ENCODE results near the gene ILF3.

DNA sequence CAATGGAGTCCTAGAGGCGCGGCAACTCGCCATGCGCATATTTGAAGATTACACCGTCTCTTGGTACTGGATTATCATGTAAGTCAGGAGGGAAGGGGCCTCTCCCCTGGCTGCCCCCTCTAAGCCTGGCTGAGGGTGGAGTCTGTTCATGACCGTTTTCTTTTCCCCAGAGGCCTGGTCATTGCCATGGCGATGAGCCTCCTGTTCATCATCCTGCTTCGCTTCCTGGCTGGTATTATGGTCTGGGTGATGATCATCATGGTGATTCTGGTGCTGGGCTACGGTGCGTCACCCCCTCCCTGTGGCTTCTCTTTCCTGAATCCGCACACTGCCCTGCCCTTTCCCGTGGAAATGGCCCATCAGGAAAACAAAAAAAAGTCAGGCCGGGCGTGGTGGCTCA is 22.3 kb upstream of the ILF3 start:
- TF ChIP-seq RAD21 (IDR thresholded peaks at IDR 0.05; ENCODE audit: low read depth), result no peak
- no peak for TF ChIP-seq YY1 (IDR thresholded peaks at IDR 0.05; ENCODE audit: low read depth)
- TF ChIP-seq EP300 (IDR thresholded peaks at IDR 0.05; ENCODE audit: borderline replicate concordance), result no peak
- no peak for TF ChIP-seq CEBPB (IDR thresholded peaks at IDR 0.05)
- TF ChIP-seq, protein P1, sequence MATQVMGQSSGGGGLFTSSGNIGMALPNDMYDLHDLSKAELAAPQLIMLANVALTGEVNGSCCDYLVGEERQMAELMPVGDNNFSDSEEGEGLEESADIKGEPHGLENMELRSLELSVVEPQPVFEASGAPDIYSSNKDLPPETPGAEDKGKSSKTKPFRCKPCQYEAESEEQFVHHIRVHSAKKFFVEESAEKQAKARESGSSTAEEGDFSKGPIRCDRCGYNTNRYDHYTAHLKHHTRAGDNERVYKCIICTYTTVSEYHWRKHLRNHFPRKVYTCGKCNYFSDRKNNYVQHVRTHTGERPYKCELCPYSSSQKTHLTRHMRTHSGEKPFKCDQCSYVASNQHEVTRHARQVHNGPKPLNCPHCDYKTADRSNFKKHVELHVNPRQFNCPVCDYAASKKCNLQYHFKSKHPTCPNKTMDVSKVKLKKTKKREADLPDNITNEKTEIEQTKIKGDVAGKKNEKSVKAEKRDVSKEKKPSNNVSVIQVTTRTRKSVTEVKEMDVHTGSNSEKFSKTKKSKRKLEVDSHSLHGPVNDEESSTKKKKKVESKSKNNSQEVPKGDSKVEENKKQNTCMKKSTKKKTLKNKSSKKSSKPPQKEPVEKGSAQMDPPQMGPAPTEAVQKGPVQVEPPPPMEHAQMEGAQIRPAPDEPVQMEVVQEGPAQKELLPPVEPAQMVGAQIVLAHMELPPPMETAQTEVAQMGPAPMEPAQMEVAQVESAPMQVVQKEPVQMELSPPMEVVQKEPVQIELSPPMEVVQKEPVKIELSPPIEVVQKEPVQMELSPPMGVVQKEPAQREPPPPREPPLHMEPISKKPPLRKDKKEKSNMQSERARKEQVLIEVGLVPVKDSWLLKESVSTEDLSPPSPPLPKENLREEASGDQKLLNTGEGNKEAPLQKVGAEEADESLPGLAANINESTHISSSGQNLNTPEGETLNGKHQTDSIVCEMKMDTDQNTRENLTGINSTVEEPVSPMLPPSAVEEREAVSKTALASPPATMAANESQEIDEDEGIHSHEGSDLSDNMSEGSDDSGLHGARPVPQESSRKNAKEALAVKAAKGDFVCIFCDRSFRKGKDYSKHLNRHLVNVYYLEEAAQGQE (IDR thresholded peaks at IDR 0.05; ENCODE audit: low read depth), result no peak
- no peak for TF ChIP-seq MAX (IDR thresholded peaks at IDR 0.05)
- no peak for TF ChIP-seq FOXM1 (IDR thresholded peaks at IDR 0.05; ENCODE audit: borderline replicate concordance, low read depth)
- TF ChIP-seq TAF1 (IDR thresholded peaks at IDR 0.05; ENCODE audit: low read depth), result no peak
- no peak for TF ChIP-seq NFIC (IDR thresholded peaks at IDR 0.05)
- TF ChIP-seq CREB1 (IDR thresholded peaks at IDR 0.05; ENCODE audit: low read depth), result no peak
- TF ChIP-seq EGR1 (IDR thresholded peaks at IDR 0.05), result no peak
- no peak for TF ChIP-seq ZBTB7A (IDR thresholded peaks at IDR 0.05; ENCODE audit: low read depth)
- no peak for TF ChIP-seq TCF12 (IDR thresholded peaks at IDR 0.05; ENCODE audit: low read depth)
- TF ChIP-seq TEAD4 (IDR thresholded peaks at IDR 0.05), result no peak

All from Ishikawa (cell line).